A673 (cell line): Measurements from ENCODE around the gene CCDC86. TPM values are rescaled to one million over a fixed set of nuclear protein-coding genes. Genes with fewer than 3 reads are reported as not detected.

ENCODE experiments used
- BruUV-seq: library from RNA; stranded (reverse); fragments of 400-500 nt; replicated peaks from 2 replicates; lab custom pipeline; 2021; lab: Mats Ljungman, UMichigan
- CTCF ChIA-PET: fragments of 300-600 bp; sonication (Branson Sonifier 250); formaldehyde crosslinking; loops from one replicate; lab custom pipeline; 2022; ENCODE audit warnings: antibody characterized with exemption; lab: Charles Lee
- POLR2A ChIA-PET: fragments of 300-600 bp; sonication (Branson Sonifier 250); formaldehyde crosslinking; loops from one replicate; lab custom pipeline; 2022; ENCODE audit warnings: antibody characterized with exemption; ENCODE audit not compliant: low non-redundant PET; lab: Charles Lee
- DNase-seq: peaks from one replicate; pipeline ENCODE4 v3.0.0-alpha.2; 2015; ENCODE audit warnings: low spot score
- H3K27ac ChIP-seq: fragments of 200-600 bp; sonication (generic); 2 replicates; pipeline ENCODE4 v1.5.1; 2016; ENCODE audit warnings: mixed run types, low read depth, mild to moderate bottlenecking, mixed read lengths, antibody characterized with exemption, low read length; ENCODE audit not compliant: poor library complexity, severe bottlenecking
- H3K27me3 ChIP-seq: fragments of 200-600 bp; sonication (generic); replicated peaks from 2 replicates; pipeline ENCODE4 v1.6.1; 2017; ENCODE audit warnings: mixed run types, low read depth, mild to moderate bottlenecking, mixed read lengths, antibody characterized with exemption, low read length; ENCODE audit not compliant: insufficient read depth, poor library complexity
- H3K36me3 ChIP-seq: fragments of 200-600 bp; sonication (generic); 2 replicates; pipeline ENCODE4 v1.6.1; 2016; ENCODE audit warnings: mixed run types, mild to moderate bottlenecking, mixed read lengths, antibody characterized with exemption, low read length; ENCODE audit not compliant: insufficient read depth, poor library complexity, severe bottlenecking
- H3K4me1 ChIP-seq: fragments of 200-600 bp; sonication (generic); 2 replicates; pipeline ENCODE4 v1.6.1; 2017; ENCODE audit warnings: mixed run types, mild to moderate bottlenecking, mixed read lengths, antibody characterized with exemption, low read length; ENCODE audit not compliant: insufficient read depth, poor library complexity, severe bottlenecking
- H3K4me3 ChIP-seq: fragments of 200-600 bp; sonication (generic); 2 replicates; pipeline ENCODE4 v1.5.1; 2016; ENCODE audit warnings: low read depth, mixed run types, mild to moderate bottlenecking, mixed read lengths, low read length; ENCODE audit not compliant: poor library complexity, severe bottlenecking
- H3K9me3 ChIP-seq: fragments of 200-600 bp; sonication (generic); 2 replicates; pipeline ENCODE4 v1.6.1; 2016; ENCODE audit warnings: mixed run types, low read depth, mild to moderate bottlenecking, mixed read lengths, antibody characterized with exemption, low read length; ENCODE audit not compliant: poor library complexity, severe bottlenecking
- CTCF ChIP-seq: fragments of 300-800, 200-600 bp; sonication (generic); conservative IDR thresholded peaks from 2 replicates; pipeline ENCODE4 v1.5.1; 2017; ENCODE audit warnings: low read depth, mild to moderate bottlenecking, antibody characterized with exemption, low read length, moderate library complexity, mixed read lengths
- EZH2 ChIP-seq: fragments of 200-600 bp; sonication (generic); IDR thresholded peaks from 2 replicates; pipeline ENCODE4 v1.6.1; 2017; ENCODE audit warnings: borderline replicate concordance, low read depth, mild to moderate bottlenecking, mixed read lengths, antibody characterized with exemption, low read length; ENCODE audit not compliant: poor library complexity, severe bottlenecking
- intact Hi-C: fragments of 100-400 bp; cut with micrococcal nuclease; formaldehyde crosslinking; loops from one replicate; pipeline ENCODE4 v1.10.0; 2022; ENCODE audit not compliant: unreplicated experiment
- total RNA-seq: library from RNA; stranded (reverse); gene quantifications from 2 replicates; pipeline ENCODE4 v1.2.3, GENCODE V29; 2021

The CCDC86 gene
- total RNA-seq, 1 experiment from 2014 or later, result 188 TPM

- TF ChIP-seq EZH2, result no peak
- TF ChIP-seq CTCF, result no peak
- Histone ChIP-seq H3K4me1 (no peaks in the 10 kb centered on the region), H3K9me3 (no peaks in the 10 kb centered on the region), H3K4me3 (no peak overlapping the region), H3K27me3 (no peaks in the 10 kb centered on the region), H3K36me3 (peaks cover 41% of the 10 kb centered on the region), H3K27ac (no peak overlapping the region)
- DNase-seq, result no peak
- intact Hi-C loops, result no loop called here
- POLR2A ChIA-PET, result no interaction called here
- CTCF ChIA-PET, result no interaction called here
- no TSS peak for BruUV-seq
Measured at GRCh38 chr11:60852117-60852981, 10.4 kb downstream of the CCDC86 start.

GRCh38 chr11:60852982-60853950 is 11.4 kb downstream of the CCDC86 start:
- BruUV-seq, result no TSS peak
- intact Hi-C loops, result no loop called here
- no peaks in the 10 kb centered on the region for H3K27me3 ChIP-seq
- H3K4me1 ChIP-seq, result no peaks in the 10 kb centered on the region
- peaks cover 34% of the 10 kb centered on the region for H3K36me3 ChIP-seq
- H3K9me3 ChIP-seq, result no peaks in the 10 kb centered on the region
- H3K4me3 ChIP-seq, result no peak overlapping the region
- no peak for DNase-seq
- H3K27ac ChIP-seq, result no peak overlapping the region
- no peak for TF ChIP-seq CTCF
- no peak for TF ChIP-seq EZH2
- ChIA-PET CTCF (no interaction called here), POLR2A (no interaction called here)

GRCh38 chr11:60854140-60854846 is 12.4 kb downstream of the CCDC86 start:
- POLR2A ChIA-PET, result no interaction called here

More at GRCh38 chr11:60854140-60854846, 12.4 kb downstream of the CCDC86 start:
- DNase-seq, result no peak
- TF ChIP-seq CTCF (no peak), EZH2 (no peak)
- no peaks in the 10 kb centered on the region for H3K4me1 ChIP-seq
- no peaks in the 10 kb centered on the region for H3K9me3 ChIP-seq
- H3K4me3 ChIP-seq, result no peak overlapping the region
- H3K36me3 ChIP-seq, result peaks cover 25% of the 10 kb centered on the region
- BruUV-seq, result no TSS peak
- H3K27ac ChIP-seq, result no peak overlapping the region
- CTCF ChIA-PET, result no interaction called here
- intact Hi-C loops, result no loop called here
- no peaks in the 10 kb centered on the region for H3K27me3 ChIP-seq
